A549 (cell line): ENCODE results near the gene ALDH1A1. TPM values are rescaled to one million over a fixed set of nuclear protein-coding genes. Genes with fewer than 3 reads are reported as not detected.

Source experiments
- ATAC-seq, 2 experiments: fragments of 200-7000 bp in 1 of 2; fragments of >200 bp in 1 of 2; cut with Nextera tagmentation in 1 of 2; cut with Tn5 transposase in 1 of 2; 3 replicates each; pipeline versions ENCODE4 v1.8.0 to v1.9.1; 2018 to 2020; ENCODE audit warnings: mild to moderate bottlenecking in 1 of 2, moderate library complexity in 1 of 2
- CTCF ChIA-PET: fragments of 300-600 bp; sonication (Branson Sonifier 250); formaldehyde crosslinking; extraction: SDS; loops from one replicate; lab custom pipeline; 2021; ENCODE audit warnings: antibody characterized with exemption, inconsistent platforms; lab: Yijun Ruan, JAX
- POLR2A ChIA-PET: fragments of 350-600 bp; formaldehyde crosslinking; extraction: SDS; loops from one replicate; lab custom pipeline; 2021; ENCODE audit warnings: antibody characterized with exemption, inconsistent platforms; lab: Yijun Ruan, JAX
- DNase-seq, 2 experiments: peaks; one replicate each; pipeline versions ENCODE4 v3.0.0 to v3.0.0-alpha.2; 2011 to 2016; ENCODE audit warnings: low read depth in 1 of 2, low spot score in 1 of 2
- FAIRE-seq: peaks from 2 replicates; lab custom pipeline; 2011; peaks lifted over from hg19 to GRCh38; lab: Jason Lieb, UNC
- H3K27ac ChIP-seq, 2 experiments: fragments of >200 bp; sonication (Bioruptor Twin); formaldehyde crosslinking; 3 replicates each; pipeline ENCODE4 v1.5.1; 2016 to 2017
- H3K4me1 ChIP-seq: fragments of >200 bp; sonication (Bioruptor Twin); formaldehyde crosslinking; 3 replicates; pipeline ENCODE4 v1.6.1; 2016
- H3K4me2 ChIP-seq: fragments of >200 bp; sonication (Bioruptor Twin); formaldehyde crosslinking; 3 replicates; pipeline ENCODE4 v1.6.1; 2016
- H3K4me3 ChIP-seq: fragments of >200 bp; sonication (Bioruptor Twin); formaldehyde crosslinking; 3 replicates; pipeline ENCODE4 v1.5.1; 2016
- H3K9me3 ChIP-seq: fragments of >200 bp; sonication (Bioruptor Twin); formaldehyde crosslinking; 3 replicates; pipeline ENCODE4 v1.6.1; 2016
- CHD2 ChIP-seq: fragments of 150-350 bp; IDR thresholded peaks from 2 replicates; pipeline ENCODE4 v1.6.1; 2014; ENCODE audit warnings: low read length; ENCODE audit not compliant: partially characterized antibody
- FOSB ChIP-seq: fragments of 250-450 bp; sonication (Bioruptor Pico); IDR thresholded peaks from 2 replicates; pipeline ENCODE4 v1.5.0; 2020; ENCODE audit warnings: mild to moderate bottlenecking, moderate library complexity
- GATA3 ChIP-seq: IDR thresholded peaks from 2 replicates; pipeline ENCODE4 v1.6.1; 2012; ENCODE audit warnings: borderline replicate concordance
- HDAC2 ChIP-seq: fragments of 200-600 bp; sonication (generic); IDR thresholded peaks from 2 replicates; pipeline ENCODE4 v1.6.1; 2016
- HEYL ChIP-seq: fragments of 250-450 bp; sonication (Bioruptor Pico); IDR thresholded peaks from 2 replicates; pipeline ENCODE4 v1.8.0; 2021; ENCODE audit warnings: mild to moderate bottlenecking, moderate library complexity
- HMGXB4 ChIP-seq: fragments of 250-450 bp; sonication (Bioruptor Pico); IDR thresholded peaks from 2 replicates; pipeline ENCODE4 v1.5.0; 2021; ENCODE audit warnings: mild to moderate bottlenecking, moderate library complexity, borderline replicate concordance
- HOXB13 ChIP-seq: fragments of 250-450 bp; sonication (Bioruptor Pico); IDR thresholded peaks from 2 replicates; pipeline ENCODE4 v1.5.0; 2020; ENCODE audit warnings: low read depth, mild to moderate bottlenecking, moderate library complexity
- MYC ChIP-seq: IDR thresholded peaks from 2 replicates; pipeline ENCODE4 v1.6.1; 2012; ENCODE audit warnings: mild to moderate bottlenecking, inconsistent platforms, low read length, improper control_type of control experiment, borderline replicate concordance
- NR3C1 ChIP-seq: fragments of >200 bp; sonication (Bioruptor Twin); formaldehyde crosslinking; IDR thresholded peaks from 3 replicates; pipeline ENCODE4 v1.6.1; 2017
- RCOR1 ChIP-seq: fragments of 150-350 bp; IDR thresholded peaks from 2 replicates; pipeline ENCODE4 v1.6.1; 2014; ENCODE audit warnings: antibody characterized with exemption, low read length, low read depth
- REST ChIP-seq: fragments of 200-600 bp; sonication (generic); IDR thresholded peaks from 2 replicates; pipeline ENCODE4 v1.6.1; 2016; ENCODE audit warnings: antibody characterized with exemption, mild to moderate bottlenecking, moderate library complexity
- SMC3 ChIP-seq: fragments of >200 bp; sonication (Bioruptor Twin); formaldehyde crosslinking; IDR thresholded peaks from 3 replicates; pipeline ENCODE4 v1.6.1; 2018; ENCODE audit warnings: inconsistent platforms
- SREBF2 ChIP-seq: fragments of 450-650 bp; IDR thresholded peaks from 2 replicates; pipeline ENCODE4 v1.6.1; 2014; ENCODE audit warnings: mild to moderate bottlenecking, moderate library complexity
- WGBS: methylation state at CpG from one replicate; pipeline ENCODE4 v1.1.6; 2017; ENCODE audit errors: missing lambda C conversion rate; 5-methylcytosine and 5-hydroxymethylcytosine counted together
- polyA plus RNA-seq, 4 experiments: library from polyadenylated mRNA; depleted of rRNA in 3 of 4; stranded (reverse); fragments of >200 nt; fragmentation: RNase III in 1 of 4; extraction: RNeasy Plus Mini Kit Qiagen cat#74134 plus additional on column Dnase treatment in 1 of 4; gene quantifications; 2 replicates in 3 of 4; 3 replicates in 1 of 4; pipeline ENCODE4 v1.2.3, GENCODE V29; 2011 to 2017
- TF ChIP-seq, protein P1 (sequence below): fragments of 250-450 bp; sonication (Bioruptor Pico); IDR thresholded peaks from 2 replicates; pipeline ENCODE4 v1.5.0; 2020; ENCODE audit warnings: low read depth, mild to moderate bottlenecking, moderate library complexity
- TF ChIP-seq, protein P2 (sequence below): fragments of >200 bp; sonication (Bioruptor Twin); formaldehyde crosslinking; IDR thresholded peaks from 3 replicates; pipeline ENCODE4 v1.5.1; 2016
- TF ChIP-seq, protein P3 (sequence below): IDR thresholded peaks from 2 replicates; pipeline ENCODE4 v1.6.1; 2012; ENCODE audit warnings: low read depth, borderline replicate concordance

Gene ALDH1A1
- polyA plus RNA-seq, 2 of the 4 experiments (the other 2 are of a cell fraction) = 8,617 to 9,987 TPM

- TF ChIP-seq HMGXB4 (CRISPR knock-in tag) (peak; percentile 84), NR3C1 (no peak), SMC3 (0 out of 3 replicates have a peak, but pooled peaks have one; percentile 16)
Measured at GRCh38 chr9:72858089-72858912, 94.6 kb downstream of the ALDH1A1 start (continued).

GRCh38 chr9:72857624-72857996, 95.2 kb downstream of the ALDH1A1 start:
- H3K4me2 ChIP-seq = peak overlapping the region; percentile 26
- DNase-seq (peak in 1 of 2 experiments; percentile 57), ATAC-seq (peak; percentile 5 to 44; a peak in 3 of 6 replicates), FAIRE-seq (peak; percentile 84)
- H3K4me3 ChIP-seq = no peak overlapping the region
- TF ChIP-seq FOSB (CRISPR knock-in tag) (no peak), RCOR1 (no peak), MYC (no peak), GATA3 (no peak), HOXB13 (CRISPR knock-in tag) (0 out of 2 replicates have a peak, but pooled peaks have one; percentile 25), CHD2 (no peak), HDAC2 (no peak), SREBF2 (no peak), REST (no peak), HEYL (peak; percentile 11; the same call in 1 of the 2 replicates)
- TF ChIP-seq, protein P1, sequence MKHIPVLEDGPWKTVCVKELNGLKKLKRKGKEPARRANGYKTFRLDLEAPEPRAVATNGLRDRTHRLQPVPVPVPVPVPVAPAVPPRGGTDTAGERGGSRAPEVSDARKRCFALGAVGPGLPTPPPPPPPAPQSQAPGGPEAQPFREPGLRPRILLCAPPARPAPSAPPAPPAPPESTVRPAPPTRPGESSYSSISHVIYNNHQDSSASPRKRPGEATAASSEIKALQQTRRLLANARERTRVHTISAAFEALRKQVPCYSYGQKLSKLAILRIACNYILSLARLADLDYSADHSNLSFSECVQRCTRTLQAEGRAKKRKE (CRISPR knock-in tag) = 0 out of 2 replicates have a peak, but pooled peaks have one; percentile 15
- TF ChIP-seq, protein P2, sequence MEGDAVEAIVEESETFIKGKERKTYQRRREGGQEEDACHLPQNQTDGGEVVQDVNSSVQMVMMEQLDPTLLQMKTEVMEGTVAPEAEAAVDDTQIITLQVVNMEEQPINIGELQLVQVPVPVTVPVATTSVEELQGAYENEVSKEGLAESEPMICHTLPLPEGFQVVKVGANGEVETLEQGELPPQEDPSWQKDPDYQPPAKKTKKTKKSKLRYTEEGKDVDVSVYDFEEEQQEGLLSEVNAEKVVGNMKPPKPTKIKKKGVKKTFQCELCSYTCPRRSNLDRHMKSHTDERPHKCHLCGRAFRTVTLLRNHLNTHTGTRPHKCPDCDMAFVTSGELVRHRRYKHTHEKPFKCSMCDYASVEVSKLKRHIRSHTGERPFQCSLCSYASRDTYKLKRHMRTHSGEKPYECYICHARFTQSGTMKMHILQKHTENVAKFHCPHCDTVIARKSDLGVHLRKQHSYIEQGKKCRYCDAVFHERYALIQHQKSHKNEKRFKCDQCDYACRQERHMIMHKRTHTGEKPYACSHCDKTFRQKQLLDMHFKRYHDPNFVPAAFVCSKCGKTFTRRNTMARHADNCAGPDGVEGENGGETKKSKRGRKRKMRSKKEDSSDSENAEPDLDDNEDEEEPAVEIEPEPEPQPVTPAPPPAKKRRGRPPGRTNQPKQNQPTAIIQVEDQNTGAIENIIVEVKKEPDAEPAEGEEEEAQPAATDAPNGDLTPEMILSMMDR = no peak
- TF ChIP-seq, protein P3, sequence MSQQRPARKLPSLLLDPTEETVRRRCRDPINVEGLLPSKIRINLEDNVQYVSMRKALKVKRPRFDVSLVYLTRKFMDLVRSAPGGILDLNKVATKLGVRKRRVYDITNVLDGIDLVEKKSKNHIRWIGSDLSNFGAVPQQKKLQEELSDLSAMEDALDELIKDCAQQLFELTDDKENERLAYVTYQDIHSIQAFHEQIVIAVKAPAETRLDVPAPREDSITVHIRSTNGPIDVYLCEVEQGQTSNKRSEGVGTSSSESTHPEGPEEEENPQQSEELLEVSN = no peak
- ChIA-PET CTCF (interaction anchor here (0.6 to 5.9 kb wide), 44 partner anchors 9 to 827 kb away, joined by 3 to 54 read pairs (median 5); no protein-coding TSS in a partner anchor), POLR2A (interaction anchor here (0.6 to 1.9 kb wide), 4 partner anchors 92 to 460 kb away, joined by 3 to 5 read pairs (median 3); no protein-coding TSS in a partner anchor)
- H3K4me1 ChIP-seq = peaks cover 43% of the 10 kb centered on the region
- 47% methylated on average over 2 of the region's 2 CpGs for WGBS
- H3K9me3 ChIP-seq = no peaks in the 10 kb centered on the region
- peak overlapping the region; percentile 92 to 93 for H3K27ac ChIP-seq
